ENCODE data around the gene CGA. TPM values are rescaled to one million over a fixed set of nuclear protein-coding genes. Genes with fewer than 3 reads are reported as not detected.

CGA gene
- total and polyA plus RNA-seq, 2 donors (not counting 1 experiment from before 2014, with no cell fraction given): not detected

GRCh38 chr6:87093651-87094050 is 1.3 kb downstream of the CGA start:
- Mint-ChIP-seq H3K4me3 (no peak overlapping the region), H3K9me3 (ENCODE audit: insufficient read depth) (no peaks in the 10 kb centered on the region), H3K27ac (no peak overlapping the region), H3K27me3 (no peaks in the 10 kb centered on the region), H3K4me1 (no peaks in the 10 kb centered on the region)
- no peak overlapping the region for H3K27ac ChIP-seq (ENCODE audit: low read length in 2 of 2)
- no peaks in the 10 kb centered on the region for H3K79me2 ChIP-seq (ENCODE audit: control insufficient read depth, insufficient read depth, low read length)
- no peak for TF ChIP-seq EZH2 (IDR thresholded peaks at IDR 0.05; ENCODE audit: borderline replicate concordance, insufficient read depth, low read depth, low read length, poor library complexity, severe bottlenecking)
- TF ChIP-seq CTCF (IDR thresholded peaks at IDR 0.05): no peak
- ATAC-seq (ENCODE audit: low read depth): no peak
- no peaks in the 10 kb centered on the region for H3K27me3 ChIP-seq (replicated peaks in 1 of 4; ENCODE audit: control extremely low read depth in 1 of 4, control insufficient read depth in 3 of 4, insufficient read depth in 4 of 4, low read length in 3 of 4)
- H4K20me1 ChIP-seq (ENCODE audit: control insufficient read depth, insufficient read depth, low read length, poor library complexity, severe bottlenecking): no peaks in the 10 kb centered on the region
- CTCF ChIA-PET: interaction anchor here (1.1 kb wide), 1 partner anchor 53 kb away, joined by 3 read pairs; no protein-coding TSS in a partner anchor
- no peak overlapping the region for H3K9ac ChIP-seq (ENCODE audit: low read length)
- H3K4me3 ChIP-seq (ENCODE audit: control extremely low read depth in 1 of 5, extremely low read depth in 1 of 5, insufficient read depth in 1 of 5, low read depth in 2 of 5, low read length in 4 of 5): no peak overlapping the region
- intact Hi-C loops (cut with micrococcal nuclease): no loop called here
- DNase-seq: no peak
- H3K9me3 ChIP-seq (ENCODE audit: control extremely low read depth in 1 of 3, control insufficient read depth in 2 of 3, insufficient read depth in 1 of 3, low read length in 2 of 3): no peaks in the 10 kb centered on the region
- no CpG with 5 or more reads among the region's 2 CpGs for WGBS (ENCODE audit: insufficient coverage)
- H3K36me3 ChIP-seq (replicated peaks in 1 of 2; ENCODE audit: control extremely low read depth in 1 of 2, control insufficient read depth in 1 of 2, extremely low read depth in 1 of 2, insufficient read depth in 2 of 2, low read length in 1 of 2): no peaks in the 10 kb centered on the region
- no peaks in the 10 kb centered on the region for H3K4me1 ChIP-seq (ENCODE audit: control insufficient read depth in 2 of 2, insufficient read depth in 2 of 2, low read length in 2 of 2)
- H2AFZ ChIP-seq (ENCODE audit: insufficient read depth, low read depth, low read length, poor library complexity, severe bottlenecking): no peak overlapping the region
- no peak overlapping the region for H3K4me2 ChIP-seq (replicated peaks; ENCODE audit: low read depth, low read length, poor library complexity, severe bottlenecking)
- POLR2A ChIA-PET: no interaction called here

- Histone ChIP-seq H3K4me3 (ENCODE audit: control extremely low read depth in 1 of 5, extremely low read depth in 1 of 5, insufficient read depth in 1 of 5, low read depth in 2 of 5, low read length in 4 of 5) (no peak overlapping the region), H3K4me1 (ENCODE audit: control insufficient read depth in 2 of 2, insufficient read depth in 2 of 2, low read length in 2 of 2) (no peaks in the 10 kb centered on the region), H3K4me2 (replicated peaks; ENCODE audit: low read depth, low read length, poor library complexity, severe bottlenecking) (no peak overlapping the region), H4K20me1 (ENCODE audit: control insufficient read depth, insufficient read depth, low read length, poor library complexity, severe bottlenecking) (no peaks in the 10 kb centered on the region), H3K9me3 (ENCODE audit: control extremely low read depth in 1 of 3, control insufficient read depth in 2 of 3, insufficient read depth in 1 of 3, low read length in 2 of 3) (no peaks in the 10 kb centered on the region), H3K27ac (ENCODE audit: low read length in 2 of 2) (no peak overlapping the region), H3K36me3 (replicated peaks in 1 of 2; ENCODE audit: control extremely low read depth in 1 of 2, control insufficient read depth in 1 of 2, extremely low read depth in 1 of 2, insufficient read depth in 2 of 2, low read length in 1 of 2) (no peaks in the 10 kb centered on the region), H3K79me2 (ENCODE audit: control insufficient read depth, insufficient read depth, low read length) (no peaks in the 10 kb centered on the region), H3K27me3 (replicated peaks in 1 of 4; ENCODE audit: control extremely low read depth in 1 of 4, control insufficient read depth in 3 of 4, insufficient read depth in 4 of 4, low read length in 3 of 4) (no peaks in the 10 kb centered on the region), H3K9ac (ENCODE audit: low read length) (no peak overlapping the region), H2AFZ (ENCODE audit: insufficient read depth, low read depth, low read length, poor library complexity, severe bottlenecking) (no peak overlapping the region)
- H3K4me3 Mint-ChIP-seq: no peak overlapping the region
- ATAC-seq (ENCODE audit: low read depth) (no peak), DNase-seq (no peak)
- no peak for TF ChIP-seq CTCF (IDR thresholded peaks at IDR 0.05)
- no peak for TF ChIP-seq EZH2 (IDR thresholded peaks at IDR 0.05; ENCODE audit: borderline replicate concordance, insufficient read depth, low read depth, low read length, poor library complexity, severe bottlenecking)
- no peak overlapping the region for H3K27ac Mint-ChIP-seq
- no peaks in the 10 kb centered on the region for H3K4me1 Mint-ChIP-seq
- no peaks in the 10 kb centered on the region for H3K9me3 Mint-ChIP-seq (ENCODE audit: insufficient read depth)
- ChIA-PET CTCF (no interaction called here), POLR2A (no interaction called here)
- intact Hi-C loops (cut with micrococcal nuclease): no loop called here
- no peaks in the 10 kb centered on the region for H3K27me3 Mint-ChIP-seq
Observed at GRCh38 chr6:87093199-87093598, 1.7 kb downstream of the CGA start.
